Endothelial cell of umbilical vein (primary cell): Measurements from ENCODE around the gene SAP30. TPM values are rescaled to one million over a fixed set of nuclear protein-coding genes. Genes with fewer than 3 reads are reported as not detected.

Experiments
- BruUV-seq: library from RNA; stranded (reverse); fragments of 400-500 nt; replicated peaks from 2 replicates; lab custom pipeline; 2021; lab: Mats Ljungman, UMichigan
- CTCF ChIA-PET: fragments of 300-600, 350-600 bp; sonication (Branson Sonifier 250); formaldehyde crosslinking; loops from one replicate; lab custom pipeline; 2021; ENCODE audit warnings: antibody characterized with exemption, inconsistent platforms; lab: Charles Lee
- POLR2A ChIA-PET: fragments of 300-600, 350-600 bp; sonication (Branson Sonifier 250); formaldehyde crosslinking; loops from one replicate; lab custom pipeline; 2021; ENCODE audit warnings: antibody characterized with exemption, inconsistent platforms; lab: Charles Lee
- DNase-seq: peaks from one replicate; pipeline ENCODE4 v3.0.0-alpha.2; 2011; ENCODE audit warnings: low read depth, low spot score
- FAIRE-seq: peaks from 2 replicates; lab custom pipeline; 2011; peaks lifted over from hg19 to GRCh38; lab: Jason Lieb, UNC
- H2AFZ ChIP-seq: 2 replicates; pipeline ENCODE4 v1.6.0; 2012; ENCODE audit warnings: low read depth, low read length, control low read depth, inconsistent platforms
- H3K27ac ChIP-seq: 2 replicates; pipeline ENCODE4 v1.5.1; 2011; ENCODE audit warnings: low read depth, mild to moderate bottlenecking, control low read depth, low read length, moderate library complexity; ENCODE audit not compliant: insufficient read depth
- H3K27me3 ChIP-seq, 2 experiments: 2 replicates each; pipeline versions ENCODE4 v1.6.0 to v1.6.1; 2011; ENCODE audit warnings: low read length in 2 of 2, mixed read lengths in 1 of 2; ENCODE audit not compliant: control insufficient read depth in 2 of 2, insufficient read depth in 2 of 2
- H3K36me3 ChIP-seq, 2 experiments: 2 replicates in 1 of 2; 3 replicates in 1 of 2; pipeline ENCODE4 v1.5.1; 2011; ENCODE audit warnings: low read length in 2 of 2, mild to moderate bottlenecking in 1 of 2, moderate library complexity in 1 of 2; ENCODE audit not compliant: control insufficient read depth in 2 of 2, insufficient read depth in 2 of 2; ENCODE audit errors: extremely low read depth in 1 of 2
- H3K4me1 ChIP-seq: 3 replicates; pipeline ENCODE4 v1.5.1; 2011; ENCODE audit warnings: mild to moderate bottlenecking, low read length; ENCODE audit not compliant: control insufficient read depth, insufficient read depth; ENCODE audit errors: extremely low read depth
- H3K4me2 ChIP-seq: 2 replicates; pipeline ENCODE4 v1.6.1; 2011; ENCODE audit warnings: low read length, control low read depth, mixed read lengths; ENCODE audit not compliant: insufficient read depth
- H3K4me3 ChIP-seq, 3 experiments: fragments of 200-600 bp in 1 of 3; sonication (generic), shearing (Covaris generic) in 1 of 3; replicated peaks in 1 of 3; 2 replicates each; pipeline ENCODE4 v1.5.1; 2011 to 2016; ENCODE audit warnings: control low read depth in 3 of 3, low read length in 3 of 3, mild to moderate bottlenecking in 2 of 3, inconsistent platforms in 1 of 3, low read depth in 1 of 3, moderate library complexity in 1 of 3; ENCODE audit not compliant: insufficient read depth in 1 of 3
- H3K79me2 ChIP-seq: 2 replicates; pipeline ENCODE4 v1.6.0; 2012; ENCODE audit warnings: low read length, inconsistent platforms; ENCODE audit not compliant: control insufficient read depth, insufficient read depth
- H3K9ac ChIP-seq: replicated peaks from 2 replicates; pipeline ENCODE3; 2011; ENCODE audit warnings: low read length, control low read depth; ENCODE audit not compliant: insufficient read depth; ENCODE audit errors: extremely low read depth
- H3K9me1 ChIP-seq: replicated peaks from 3 replicates; pipeline ENCODE4 v1.6.0; 2011; ENCODE audit warnings: mild to moderate bottlenecking, low read length; ENCODE audit not compliant: control insufficient read depth, insufficient read depth; ENCODE audit errors: extremely low read depth
- H3K9me3 ChIP-seq: replicated peaks from 2 replicates; pipeline ENCODE4 v1.5.1; 2012; ENCODE audit warnings: low read length, inconsistent platforms; ENCODE audit not compliant: control insufficient read depth, insufficient read depth
- H4K20me1 ChIP-seq: replicated peaks from 2 replicates; pipeline ENCODE3; 2011; ENCODE audit warnings: mild to moderate bottlenecking, low read length; ENCODE audit not compliant: control insufficient read depth, insufficient read depth; ENCODE audit errors: extremely low read depth
- EZH2 ChIP-seq: IDR thresholded peaks from 2 replicates; pipeline ENCODE4 v1.6.1; 2012; ENCODE audit warnings: borderline replicate concordance, low read depth, mild to moderate bottlenecking, moderate library complexity, low read length, inconsistent platforms; ENCODE audit not compliant: severe bottlenecking
- FOS ChIP-seq: IDR thresholded peaks from 2 replicates; pipeline ENCODE4 v1.6.1; 2011; ENCODE audit warnings: mild to moderate bottlenecking, low read length, moderate library complexity, borderline replicate concordance; ENCODE audit not compliant: insufficient read depth
- GATA2 ChIP-seq: IDR thresholded peaks from 2 replicates; pipeline ENCODE4 v1.7.0; 2011; ENCODE audit warnings: low read depth, mild to moderate bottlenecking, moderate library complexity, mixed read lengths, low read length; ENCODE audit not compliant: insufficient read length, insufficient read depth
- JUN ChIP-seq: IDR thresholded peaks from 2 replicates; pipeline ENCODE4 v1.6.1; 2011; ENCODE audit warnings: borderline replicate concordance, low read depth; ENCODE audit not compliant: insufficient read length, insufficient read depth
- MYC ChIP-seq: IDR thresholded peaks from one replicate; pipeline ENCODE4 v1.6.1; 2011; ENCODE audit warnings: mild to moderate bottlenecking, low read depth, low read length
- POLR2A ChIP-seq: IDR thresholded peaks from 2 replicates; pipeline ENCODE4 v1.6.1; 2012; ENCODE audit warnings: low read depth, mild to moderate bottlenecking, control low read depth, low read length
- POLR2AphosphoS5 ChIP-seq: IDR thresholded peaks from 2 replicates; pipeline ENCODE4 v1.6.1; 2012; ENCODE audit warnings: low read depth, mild to moderate bottlenecking, control low read depth, low read length, moderate library complexity; ENCODE audit not compliant: insufficient read depth
- dilution Hi-C: fragments of 300-500 bp; cut with MboI; formaldehyde crosslinking; loops from one replicate; pipeline ENCODE4 v1.15.0; 2019; ENCODE audit warnings: low sequenced_read_pairs; ENCODE audit not compliant: extremely low pct_ligation_motif_present
- intact Hi-C: fragments of 100-400 bp; cut with micrococcal nuclease; formaldehyde crosslinking; loops from one replicate; pipeline ENCODE4 v1.10.0; 2022
- polyA plus RNA-seq, 4 experiments: library from polyadenylated mRNA; depleted of rRNA in 3 of 4; stranded (reverse) in 3 of 4; unstranded in 1 of 4; fragments of >200 nt; gene quantifications; 2 replicates each; pipeline versions ENCODE4 v1.2.1 to v1.2.3, GENCODE V29; 2011 to 2012; ENCODE audit warnings: missing spikeins in 1 of 4
- total RNA-seq: library from RNA; stranded (reverse); gene quantifications from 2 replicates; pipeline ENCODE4 v1.2.3, GENCODE V29; 2021
- TF ChIP-seq, protein P1 (sequence below): IDR thresholded peaks from 2 replicates; pipeline ENCODE4 v1.6.1; 2011; ENCODE audit not compliant: insufficient read depth, insufficient read length
- TF ChIP-seq, protein P2 (sequence below), 2 donors: IDR thresholded peaks; 1 replicate in 1 of 2; 2 replicates in 1 of 2; pipeline ENCODE4 v1.5.1; 2011; ENCODE audit warnings: low read length in 2 of 2, mild to moderate bottlenecking in 2 of 2, moderate library complexity in 2 of 2, control low read depth in 1 of 2, inconsistent platforms in 1 of 2, low read depth in 1 of 2; ENCODE audit not compliant: insufficient read depth in 1 of 2; ENCODE audit errors: extremely low read depth in 1 of 2

SAP30 gene
- total and polyA plus RNA-seq, 2 donors (not counting 3 experiments of a cell fraction or from before 2014, with no cell fraction given), result 9.9 to 23.8 TPM

DNA sequence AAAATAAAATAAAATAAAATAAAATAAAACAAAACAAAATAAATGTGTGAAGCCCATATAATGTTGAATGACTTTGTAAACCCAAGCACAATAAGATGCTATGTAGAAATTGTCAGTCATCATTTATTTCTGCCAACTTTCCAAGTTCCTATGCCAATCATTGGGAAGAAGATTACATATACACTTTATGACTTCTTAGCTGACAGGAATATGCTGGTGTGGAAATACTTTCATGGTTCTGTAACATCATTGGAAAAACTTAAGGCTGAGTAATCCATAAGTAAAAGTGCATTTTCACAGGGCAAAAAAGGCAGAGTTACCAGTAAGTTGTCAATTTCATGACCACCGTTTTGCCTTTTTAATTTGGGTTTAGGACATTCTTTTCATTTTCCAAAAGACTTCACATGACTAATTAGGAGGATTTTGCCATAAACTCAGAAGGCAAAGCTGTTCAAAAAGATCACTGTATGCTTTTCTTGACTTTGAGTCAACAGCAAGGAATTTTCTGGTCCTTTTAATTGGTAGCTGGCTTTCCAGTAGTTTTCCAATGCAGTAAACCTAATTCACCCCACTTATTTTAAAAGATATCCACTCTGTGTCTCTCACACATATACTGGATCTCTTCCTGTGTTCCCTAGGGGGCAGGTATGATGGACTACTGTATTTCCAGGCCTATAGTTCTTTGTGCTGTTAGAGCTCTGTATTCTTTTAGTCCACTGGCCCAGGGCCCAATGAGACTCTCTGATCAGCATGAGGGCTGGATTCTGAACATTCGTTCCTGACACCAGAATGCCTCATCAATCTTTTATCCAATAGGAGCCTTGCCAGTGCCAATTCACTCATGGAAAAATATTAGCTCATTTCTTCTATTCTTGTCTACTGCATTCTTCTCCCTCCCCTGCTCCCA, 54.4 kb downstream of the SAP30 start:
- TF ChIP-seq EZH2, result no peak
- TF ChIP-seq MYC, result no peak
- TF ChIP-seq FOS, result no peak
- TF ChIP-seq, protein P1, sequence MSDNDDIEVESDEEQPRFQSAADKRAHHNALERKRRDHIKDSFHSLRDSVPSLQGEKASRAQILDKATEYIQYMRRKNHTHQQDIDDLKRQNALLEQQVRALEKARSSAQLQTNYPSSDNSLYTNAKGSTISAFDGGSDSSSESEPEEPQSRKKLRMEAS, result no peak
- no peak for TF ChIP-seq JUN
- no peak for TF ChIP-seq POLR2AphosphoS5
- TF ChIP-seq, protein P2, sequence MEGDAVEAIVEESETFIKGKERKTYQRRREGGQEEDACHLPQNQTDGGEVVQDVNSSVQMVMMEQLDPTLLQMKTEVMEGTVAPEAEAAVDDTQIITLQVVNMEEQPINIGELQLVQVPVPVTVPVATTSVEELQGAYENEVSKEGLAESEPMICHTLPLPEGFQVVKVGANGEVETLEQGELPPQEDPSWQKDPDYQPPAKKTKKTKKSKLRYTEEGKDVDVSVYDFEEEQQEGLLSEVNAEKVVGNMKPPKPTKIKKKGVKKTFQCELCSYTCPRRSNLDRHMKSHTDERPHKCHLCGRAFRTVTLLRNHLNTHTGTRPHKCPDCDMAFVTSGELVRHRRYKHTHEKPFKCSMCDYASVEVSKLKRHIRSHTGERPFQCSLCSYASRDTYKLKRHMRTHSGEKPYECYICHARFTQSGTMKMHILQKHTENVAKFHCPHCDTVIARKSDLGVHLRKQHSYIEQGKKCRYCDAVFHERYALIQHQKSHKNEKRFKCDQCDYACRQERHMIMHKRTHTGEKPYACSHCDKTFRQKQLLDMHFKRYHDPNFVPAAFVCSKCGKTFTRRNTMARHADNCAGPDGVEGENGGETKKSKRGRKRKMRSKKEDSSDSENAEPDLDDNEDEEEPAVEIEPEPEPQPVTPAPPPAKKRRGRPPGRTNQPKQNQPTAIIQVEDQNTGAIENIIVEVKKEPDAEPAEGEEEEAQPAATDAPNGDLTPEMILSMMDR (IDR thresholded peaks at IDR 0.05; ENCODE audit: extremely low read depth in 1 of 2, insufficient read depth in 1 of 2, low read depth in 1 of 2, low read length in 2 of 2), result no peak
- no peak for TF ChIP-seq POLR2A
- no peak for TF ChIP-seq GATA2
- DNase-seq, result no peak
- BruUV-seq, result no TSS peak
- H3K9ac ChIP-seq, result no peak overlapping the region
- no peaks in the 10 kb centered on the region for H3K36me3 ChIP-seq
- CTCF ChIA-PET, result interaction anchor here (0.7 to 1.4 kb wide), 6 partner anchors 8 to 124 kb away, joined by 3 to 4 read pairs (median 3); no protein-coding TSS in a partner anchor
- dilution Hi-C loops (no loop called here), intact Hi-C loops (no loop called here)
- H3K79me2 ChIP-seq, result no peaks in the 10 kb centered on the region
- H3K9me1 ChIP-seq, result no peaks in the 10 kb centered on the region
- no peaks in the 10 kb centered on the region for H4K20me1 ChIP-seq
- POLR2A ChIA-PET, result no interaction called here
- H3K9me3 ChIP-seq, result no peaks in the 10 kb centered on the region
- no peak for FAIRE-seq
- H3K27ac ChIP-seq, result no peak overlapping the region
- H3K4me3 ChIP-seq, result no peak overlapping the region
- no peak overlapping the region for H2AFZ ChIP-seq
- H3K4me2 ChIP-seq, result no peak overlapping the region
- no peaks in the 10 kb centered on the region for H3K4me1 ChIP-seq
- H3K27me3 ChIP-seq, result no peaks in the 10 kb centered on the region
